HepG2 (cell line): ENCODE measurements around the gene IFT172. TPM values are rescaled to one million over a fixed set of nuclear protein-coding genes. Genes with fewer than 3 reads are reported as not detected.

Source experiments
- ARNT ChIP-seq: fragments of 450-650 bp; IDR thresholded peaks from 2 replicates; pipeline ENCODE4 v1.6.1; 2017
- PAWR ChIP-seq: sonication (generic); formaldehyde crosslinking; IDR thresholded peaks from 2 replicates; pipeline ENCODE4 v1.4.0; 2020; ENCODE audit warnings: missing genetic modification reagents, mild to moderate bottlenecking, borderline replicate concordance
- SNAI1 ChIP-seq: sonication (generic); formaldehyde crosslinking; IDR thresholded peaks from 2 replicates; pipeline ENCODE4 v1.5.0; 2020; ENCODE audit warnings: mild to moderate bottlenecking, missing genetic modification reagents, borderline replicate concordance
- TCF7L2 ChIP-seq: IDR thresholded peaks from 2 replicates; pipeline ENCODE4 v1.6.1; 2011; ENCODE audit warnings: mild to moderate bottlenecking, low read depth, low read length, moderate library complexity
- THYN1 ChIP-seq: sonication (generic); formaldehyde crosslinking; IDR thresholded peaks from 2 replicates; pipeline ENCODE4 v1.8.1; 2023; ENCODE audit warnings: low read depth, mild to moderate bottlenecking, moderate library complexity, missing genetic modification reagents, borderline replicate concordance
- ZMYM3 ChIP-seq: sonication (generic); formaldehyde crosslinking; IDR thresholded peaks from 2 replicates; pipeline ENCODE4 v1.5.1; 2020; ENCODE audit warnings: mild to moderate bottlenecking, missing genetic modification reagents
- ZNF530 ChIP-seq: sonication (generic); formaldehyde crosslinking; IDR thresholded peaks from 2 replicates; pipeline ENCODE4 v1.5.0; 2020; ENCODE audit warnings: low read depth, mild to moderate bottlenecking, missing genetic modification reagents
- ZNF772 ChIP-seq: sonication (generic); formaldehyde crosslinking; IDR thresholded peaks from 2 replicates; pipeline ENCODE4 v1.5.0; 2020; ENCODE audit warnings: mild to moderate bottlenecking, missing genetic modification reagents
- polyA plus RNA-seq, 8 experiments: library from polyadenylated mRNA; depleted of rRNA in 3 of 8; stranded (reverse) in 7 of 8; unstranded in 1 of 8; fragments of >200 nt; fragmentation: Illumina TruSeq in 4 of 8; extraction: Trizol in 4 of 8; gene quantifications; 2 replicates each; pipeline versions ENCODE4 v1.2.1 to v1.2.3, GENCODE V29; 2011 to 2016; ENCODE audit warnings: low read depth in 4 of 8, missing spikeins in 1 of 8, mixed read lengths in 1 of 8; ENCODE audit not compliant: insufficient read depth in 1 of 8
- total RNA-seq, 5 experiments: library from RNA; depleted of rRNA; stranded (reverse); fragments of >200 nt; fragmentation: Illumina TruSeq; extraction: Trizol; gene quantifications; 2 replicates each; pipeline ENCODE4 v1.2.3, GENCODE V29; 2016; ENCODE audit warnings: low read depth in 1 of 5
- TF ChIP-seq, protein P1 (sequence below): sonication (generic); formaldehyde crosslinking; IDR thresholded peaks from 2 replicates; pipeline ENCODE4 v1.8.0; 2022; ENCODE audit warnings: low read depth, missing genetic modification reagents
- TF ChIP-seq, protein P2 (sequence below): sonication (generic); formaldehyde crosslinking; IDR thresholded peaks from 2 replicates; pipeline ENCODE4 v1.4.0; 2020; ENCODE audit warnings: missing genetic modification reagents
- TF ChIP-seq, protein P3 (sequence below): IDR thresholded peaks from 2 replicates; pipeline ENCODE4 v1.6.1; 2018; ENCODE audit warnings: missing genetic modification reagents, mild to moderate bottlenecking, missing compliant biosample characterization
- TF ChIP-seq, protein P4 (sequence below): sonication (generic); formaldehyde crosslinking; IDR thresholded peaks from 2 replicates; pipeline ENCODE4 v1.8.1; 2022; ENCODE audit warnings: low read depth, mild to moderate bottlenecking, missing genetic modification reagents
- TF ChIP-seq, protein P5 (sequence below): sonication (generic); formaldehyde crosslinking; IDR thresholded peaks from 2 replicates; pipeline ENCODE4 v1.4.0; 2020; ENCODE audit warnings: missing genetic modification reagents, mild to moderate bottlenecking, borderline replicate concordance
- TF ChIP-seq, protein P6 (sequence below): sonication (generic); formaldehyde crosslinking; IDR thresholded peaks from 2 replicates; pipeline ENCODE4 v1.4.0; 2020; ENCODE audit warnings: missing genetic modification reagents

Gene IFT172
- total and polyA plus RNA-seq, 2 of the 13 experiments (the other 11 are each of a cell fraction or from before 2014, with no cell fraction given), result 21.6 to 35.7 TPM

DNA sequence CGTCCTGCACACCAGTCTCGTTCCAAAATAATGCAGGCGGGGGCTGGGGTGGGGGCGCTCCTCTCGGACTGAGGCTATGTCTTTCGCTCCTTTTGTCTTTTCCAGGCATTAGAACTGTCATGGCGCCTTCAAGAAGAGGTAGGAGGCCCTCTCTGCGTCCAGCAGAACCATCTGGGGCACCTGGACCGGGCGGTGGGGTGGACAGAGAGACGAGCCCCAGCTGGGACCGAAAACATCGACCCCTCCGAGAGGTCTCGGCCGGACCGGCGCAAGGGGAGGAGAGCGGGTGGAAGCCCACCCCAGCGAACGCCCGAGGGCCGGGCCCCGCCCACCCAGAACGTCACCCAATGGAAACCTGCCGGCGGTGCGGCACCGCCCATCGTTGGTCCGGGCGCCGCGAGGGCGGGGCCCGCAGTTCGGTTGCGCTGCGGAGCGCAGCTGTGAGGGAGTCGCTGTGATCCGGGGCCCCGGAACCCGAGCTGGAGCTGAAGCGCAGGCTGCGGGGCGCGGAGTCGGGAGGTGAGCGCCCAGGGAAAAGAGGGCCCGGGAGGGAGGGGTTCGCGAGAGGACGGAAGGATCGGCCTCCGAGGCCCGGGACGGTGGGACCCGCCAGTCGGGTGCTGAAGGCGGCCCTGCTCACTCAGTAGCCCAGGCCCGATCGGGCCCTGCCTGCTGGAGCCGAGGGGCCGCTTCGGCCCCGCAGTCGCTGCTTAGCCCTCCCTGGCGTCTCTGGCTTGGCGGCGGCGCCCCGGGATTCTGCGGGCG, 61.1 kb downstream of the IFT172 start, which contains the start of gene NRBP1 (continued):
- TF ChIP-seq, protein P1, sequence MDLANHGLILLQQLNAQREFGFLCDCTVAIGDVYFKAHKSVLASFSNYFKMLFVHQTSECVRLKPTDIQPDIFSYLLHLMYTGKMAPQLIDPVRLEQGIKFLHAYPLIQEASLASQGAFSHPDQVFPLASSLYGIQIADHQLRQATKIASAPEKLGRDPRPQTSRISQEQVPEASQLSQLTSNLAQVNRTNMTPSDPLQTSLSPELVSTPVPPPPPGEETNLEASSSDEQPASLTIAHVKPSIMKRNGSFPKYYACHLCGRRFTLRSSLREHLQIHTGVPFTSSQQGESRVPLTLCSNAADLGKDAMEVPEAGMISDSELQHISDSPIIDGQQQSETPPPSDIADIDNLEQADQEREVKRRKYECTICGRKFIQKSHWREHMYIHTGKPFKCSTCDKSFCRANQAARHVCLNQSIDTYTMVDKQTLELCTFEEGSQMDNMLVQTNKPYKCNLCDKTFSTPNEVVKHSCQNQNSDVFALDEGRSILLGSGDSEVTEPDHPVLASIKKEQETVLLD (CRISPR knock-in tag), result peak; percentile 91
- TF ChIP-seq TCF7L2 (no peak), ARNT (no peak), THYN1 (CRISPR knock-in tag) (no peak), ZMYM3 (CRISPR knock-in tag) (peak; percentile 56; the same call in 1 of the 2 replicates), ZNF530 (CRISPR knock-in tag) (no peak), PAWR (CRISPR knock-in tag) (no peak), ZNF772 (CRISPR knock-in tag) (peak; percentile 39), SNAI1 (CRISPR knock-in tag) (peak; percentile 68; the same call in 1 of the 2 replicates)
- TF ChIP-seq, protein P2, sequence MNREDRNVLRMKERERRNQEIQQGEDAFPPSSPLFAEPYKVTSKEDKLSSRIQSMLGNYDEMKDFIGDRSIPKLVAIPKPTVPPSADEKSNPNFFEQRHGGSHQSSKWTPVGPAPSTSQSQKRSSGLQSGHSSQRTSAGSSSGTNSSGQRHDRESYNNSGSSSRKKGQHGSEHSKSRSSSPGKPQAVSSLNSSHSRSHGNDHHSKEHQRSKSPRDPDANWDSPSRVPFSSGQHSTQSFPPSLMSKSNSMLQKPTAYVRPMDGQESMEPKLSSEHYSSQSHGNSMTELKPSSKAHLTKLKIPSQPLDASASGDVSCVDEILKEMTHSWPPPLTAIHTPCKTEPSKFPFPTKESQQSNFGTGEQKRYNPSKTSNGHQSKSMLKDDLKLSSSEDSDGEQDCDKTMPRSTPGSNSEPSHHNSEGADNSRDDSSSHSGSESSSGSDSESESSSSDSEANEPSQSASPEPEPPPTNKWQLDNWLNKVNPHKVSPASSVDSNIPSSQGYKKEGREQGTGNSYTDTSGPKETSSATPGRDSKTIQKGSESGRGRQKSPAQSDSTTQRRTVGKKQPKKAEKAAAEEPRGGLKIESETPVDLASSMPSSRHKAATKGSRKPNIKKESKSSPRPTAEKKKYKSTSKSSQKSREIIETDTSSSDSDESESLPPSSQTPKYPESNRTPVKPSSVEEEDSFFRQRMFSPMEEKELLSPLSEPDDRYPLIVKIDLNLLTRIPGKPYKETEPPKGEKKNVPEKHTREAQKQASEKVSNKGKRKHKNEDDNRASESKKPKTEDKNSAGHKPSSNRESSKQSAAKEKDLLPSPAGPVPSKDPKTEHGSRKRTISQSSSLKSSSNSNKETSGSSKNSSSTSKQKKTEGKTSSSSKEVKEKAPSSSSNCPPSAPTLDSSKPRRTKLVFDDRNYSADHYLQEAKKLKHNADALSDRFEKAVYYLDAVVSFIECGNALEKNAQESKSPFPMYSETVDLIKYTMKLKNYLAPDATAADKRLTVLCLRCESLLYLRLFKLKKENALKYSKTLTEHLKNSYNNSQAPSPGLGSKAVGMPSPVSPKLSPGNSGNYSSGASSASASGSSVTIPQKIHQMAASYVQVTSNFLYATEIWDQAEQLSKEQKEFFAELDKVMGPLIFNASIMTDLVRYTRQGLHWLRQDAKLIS (CRISPR knock-in tag), result no peak; the same call in 1 of the 2 replicates
- TF ChIP-seq, protein P3, sequence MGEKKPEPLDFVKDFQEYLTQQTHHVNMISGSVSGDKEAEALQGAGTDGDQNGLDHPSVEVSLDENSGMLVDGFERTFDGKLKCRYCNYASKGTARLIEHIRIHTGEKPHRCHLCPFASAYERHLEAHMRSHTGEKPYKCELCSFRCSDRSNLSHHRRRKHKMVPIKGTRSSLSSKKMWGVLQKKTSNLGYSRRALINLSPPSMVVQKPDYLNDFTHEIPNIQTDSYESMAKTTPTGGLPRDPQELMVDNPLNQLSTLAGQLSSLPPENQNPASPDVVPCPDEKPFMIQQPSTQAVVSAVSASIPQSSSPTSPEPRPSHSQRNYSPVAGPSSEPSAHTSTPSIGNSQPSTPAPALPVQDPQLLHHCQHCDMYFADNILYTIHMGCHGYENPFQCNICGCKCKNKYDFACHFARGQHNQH (CRISPR knock-in tag), result peak; percentile 78
- TF ChIP-seq, protein P4, sequence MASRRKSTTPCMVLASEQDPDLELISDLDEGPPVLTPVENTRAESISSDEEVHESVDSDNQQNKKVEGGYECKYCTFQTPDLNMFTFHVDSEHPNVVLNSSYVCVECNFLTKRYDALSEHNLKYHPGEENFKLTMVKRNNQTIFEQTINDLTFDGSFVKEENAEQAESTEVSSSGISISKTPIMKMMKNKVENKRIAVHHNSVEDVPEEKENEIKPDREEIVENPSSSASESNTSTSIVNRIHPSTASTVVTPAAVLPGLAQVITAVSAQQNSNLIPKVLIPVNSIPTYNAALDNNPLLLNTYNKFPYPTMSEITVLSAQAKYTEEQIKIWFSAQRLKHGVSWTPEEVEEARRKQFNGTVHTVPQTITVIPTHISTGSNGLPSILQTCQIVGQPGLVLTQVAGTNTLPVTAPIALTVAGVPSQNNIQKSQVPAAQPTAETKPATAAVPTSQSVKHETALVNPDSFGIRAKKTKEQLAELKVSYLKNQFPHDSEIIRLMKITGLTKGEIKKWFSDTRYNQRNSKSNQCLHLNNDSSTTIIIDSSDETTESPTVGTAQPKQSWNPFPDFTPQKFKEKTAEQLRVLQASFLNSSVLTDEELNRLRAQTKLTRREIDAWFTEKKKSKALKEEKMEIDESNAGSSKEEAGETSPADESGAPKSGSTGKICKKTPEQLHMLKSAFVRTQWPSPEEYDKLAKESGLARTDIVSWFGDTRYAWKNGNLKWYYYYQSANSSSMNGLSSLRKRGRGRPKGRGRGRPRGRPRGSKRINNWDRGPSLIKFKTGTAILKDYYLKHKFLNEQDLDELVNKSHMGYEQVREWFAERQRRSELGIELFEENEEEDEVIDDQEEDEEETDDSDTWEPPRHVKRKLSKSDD (CRISPR knock-in tag), result peak; percentile 47; the same call in 1 of the 2 replicates
- TF ChIP-seq, protein P5, sequence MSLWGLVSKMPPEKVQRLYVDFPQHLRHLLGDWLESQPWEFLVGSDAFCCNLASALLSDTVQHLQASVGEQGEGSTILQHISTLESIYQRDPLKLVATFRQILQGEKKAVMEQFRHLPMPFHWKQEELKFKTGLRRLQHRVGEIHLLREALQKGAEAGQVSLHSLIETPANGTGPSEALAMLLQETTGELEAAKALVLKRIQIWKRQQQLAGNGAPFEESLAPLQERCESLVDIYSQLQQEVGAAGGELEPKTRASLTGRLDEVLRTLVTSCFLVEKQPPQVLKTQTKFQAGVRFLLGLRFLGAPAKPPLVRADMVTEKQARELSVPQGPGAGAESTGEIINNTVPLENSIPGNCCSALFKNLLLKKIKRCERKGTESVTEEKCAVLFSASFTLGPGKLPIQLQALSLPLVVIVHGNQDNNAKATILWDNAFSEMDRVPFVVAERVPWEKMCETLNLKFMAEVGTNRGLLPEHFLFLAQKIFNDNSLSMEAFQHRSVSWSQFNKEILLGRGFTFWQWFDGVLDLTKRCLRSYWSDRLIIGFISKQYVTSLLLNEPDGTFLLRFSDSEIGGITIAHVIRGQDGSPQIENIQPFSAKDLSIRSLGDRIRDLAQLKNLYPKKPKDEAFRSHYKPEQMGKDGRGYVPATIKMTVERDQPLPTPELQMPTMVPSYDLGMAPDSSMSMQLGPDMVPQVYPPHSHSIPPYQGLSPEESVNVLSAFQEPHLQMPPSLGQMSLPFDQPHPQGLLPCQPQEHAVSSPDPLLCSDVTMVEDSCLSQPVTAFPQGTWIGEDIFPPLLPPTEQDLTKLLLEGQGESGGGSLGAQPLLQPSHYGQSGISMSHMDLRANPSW (CRISPR knock-in tag), result no peak
- TF ChIP-seq, protein P6, sequence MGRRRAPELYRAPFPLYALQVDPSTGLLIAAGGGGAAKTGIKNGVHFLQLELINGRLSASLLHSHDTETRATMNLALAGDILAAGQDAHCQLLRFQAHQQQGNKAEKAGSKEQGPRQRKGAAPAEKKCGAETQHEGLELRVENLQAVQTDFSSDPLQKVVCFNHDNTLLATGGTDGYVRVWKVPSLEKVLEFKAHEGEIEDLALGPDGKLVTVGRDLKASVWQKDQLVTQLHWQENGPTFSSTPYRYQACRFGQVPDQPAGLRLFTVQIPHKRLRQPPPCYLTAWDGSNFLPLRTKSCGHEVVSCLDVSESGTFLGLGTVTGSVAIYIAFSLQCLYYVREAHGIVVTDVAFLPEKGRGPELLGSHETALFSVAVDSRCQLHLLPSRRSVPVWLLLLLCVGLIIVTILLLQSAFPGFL (CRISPR knock-in tag), result peak; percentile 82; the same call in 1 of the 2 replicates
